ENCODE data around the gene STH. TPM values are rescaled to one million over a fixed set of nuclear protein-coding genes. Genes with fewer than 3 reads are reported as not detected.

STH gene
- total RNA-seq, 1 donor from 2014 or later, result not detected

- no peaks in the 10 kb centered on the region for H3K9me3 Mint-ChIP-seq (ENCODE audit: unreplicated experiment)
- H3K36me3 Mint-ChIP-seq (ENCODE audit: unreplicated experiment), result peaks cover 26% of the 10 kb centered on the region
- DNase-seq (ENCODE audit: extremely low spot score, unreplicated experiment), result no peak
- no peaks in the 10 kb centered on the region for H3K27me3 Mint-ChIP-seq (ENCODE audit: unreplicated experiment)
- no peak overlapping the region for H3K27ac Mint-ChIP-seq (ENCODE audit: unreplicated experiment)
- no peak for TF ChIP-seq CTCF (IDR thresholded peaks at IDR 0.05)
- no peak overlapping the region for H3K4me3 Mint-ChIP-seq (ENCODE audit: unreplicated experiment)
- peaks cover 6% of the 10 kb centered on the region for H3K4me1 Mint-ChIP-seq (ENCODE audit: unreplicated experiment)
Observed at GRCh38 chr17:46044989-46045388, 45.9 kb downstream of the STH start.

- no peak for TF ChIP-seq CTCF (IDR thresholded peaks at IDR 0.05)
- no peak for DNase-seq (ENCODE audit: extremely low spot score, unreplicated experiment)
- no peaks in the 10 kb centered on the region for H3K9me3 Mint-ChIP-seq (ENCODE audit: unreplicated experiment)
- no peak overlapping the region for H3K4me3 Mint-ChIP-seq (ENCODE audit: unreplicated experiment)
- peaks cover 6% of the 10 kb centered on the region for H3K4me1 Mint-ChIP-seq (ENCODE audit: unreplicated experiment)
- no peak overlapping the region for H3K27ac Mint-ChIP-seq (ENCODE audit: unreplicated experiment)
- H3K27me3 Mint-ChIP-seq (ENCODE audit: unreplicated experiment), result no peaks in the 10 kb centered on the region
- H3K36me3 Mint-ChIP-seq (ENCODE audit: unreplicated experiment), result peaks cover 30% of the 10 kb centered on the region
Observed at GRCh38 chr17:46045639-46046038, 46.6 kb downstream of the STH start.

GRCh38 chr17:46046957-46047356 is 47.9 kb downstream of the STH start:
- Mint-ChIP-seq H3K9me3 (ENCODE audit: unreplicated experiment) (no peaks in the 10 kb centered on the region), H3K4me1 (ENCODE audit: unreplicated experiment) (peaks cover 9% of the 10 kb centered on the region), H3K4me3 (ENCODE audit: unreplicated experiment) (no peak overlapping the region), H3K27me3 (ENCODE audit: unreplicated experiment) (no peaks in the 10 kb centered on the region), H3K36me3 (ENCODE audit: unreplicated experiment) (peaks cover 35% of the 10 kb centered on the region), H3K27ac (ENCODE audit: unreplicated experiment) (no peak overlapping the region)
- TF ChIP-seq CTCF (IDR thresholded peaks at IDR 0.05), result no peak
- no peak for DNase-seq (ENCODE audit: extremely low spot score, unreplicated experiment)

- TF ChIP-seq CTCF (IDR thresholded peaks at IDR 0.05), result no peak
- H3K36me3 Mint-ChIP-seq (ENCODE audit: unreplicated experiment), result peaks cover 37% of the 10 kb centered on the region
- no peak overlapping the region for H3K27ac Mint-ChIP-seq (ENCODE audit: unreplicated experiment)
- no peaks in the 10 kb centered on the region for H3K9me3 Mint-ChIP-seq (ENCODE audit: unreplicated experiment)
- H3K4me1 Mint-ChIP-seq (ENCODE audit: unreplicated experiment), result peaks cover 10% of the 10 kb centered on the region
- no peak for DNase-seq (ENCODE audit: extremely low spot score, unreplicated experiment)
- no peak overlapping the region for H3K4me3 Mint-ChIP-seq (ENCODE audit: unreplicated experiment)
- no peaks in the 10 kb centered on the region for H3K27me3 Mint-ChIP-seq (ENCODE audit: unreplicated experiment)
Observed at GRCh38 chr17:46047398-46047797, 48.3 kb downstream of the STH start.

GRCh38 chr17:46047856-46048255 is 48.8 kb downstream of the STH start:
- Mint-ChIP-seq H3K4me3 (ENCODE audit: unreplicated experiment) (no peak overlapping the region), H3K27me3 (ENCODE audit: unreplicated experiment) (no peaks in the 10 kb centered on the region), H3K9me3 (ENCODE audit: unreplicated experiment) (no peaks in the 10 kb centered on the region), H3K4me1 (ENCODE audit: unreplicated experiment) (peaks cover 10% of the 10 kb centered on the region), H3K27ac (ENCODE audit: unreplicated experiment) (peak overlapping the region; percentile 27), H3K36me3 (ENCODE audit: unreplicated experiment) (peaks cover 37% of the 10 kb centered on the region)
- no peak for DNase-seq (ENCODE audit: extremely low spot score, unreplicated experiment)
- TF ChIP-seq CTCF (IDR thresholded peaks at IDR 0.05), result no peak

Other genes starting within 250 kb of the STH start
- not detected in 2 replicates for gene CRHR1, start 214.9 kb upstream of the STH start, total RNA-seq
- not detected in 2 replicates for gene SPPL2C, start 154.4 kb upstream of the STH start, total RNA-seq
- 1.1 and 1.6 TPM in 2 replicates for gene MAPT, start 104.7 kb upstream of the STH start, total RNA-seq
- gene KANSL1, start 194.2 kb downstream of the STH start, total RNA-seq, result 99.0 and 102 TPM in 2 replicates